ENCODE measurements around the gene PBRM1. TPM values are rescaled to one million over a fixed set of nuclear protein-coding genes. Genes with fewer than 3 reads are reported as not detected.

Gene PBRM1
- total and polyA plus RNA-seq, 2 donors from 2014 or later = 4.1 to 56.2 TPM

DNA sequence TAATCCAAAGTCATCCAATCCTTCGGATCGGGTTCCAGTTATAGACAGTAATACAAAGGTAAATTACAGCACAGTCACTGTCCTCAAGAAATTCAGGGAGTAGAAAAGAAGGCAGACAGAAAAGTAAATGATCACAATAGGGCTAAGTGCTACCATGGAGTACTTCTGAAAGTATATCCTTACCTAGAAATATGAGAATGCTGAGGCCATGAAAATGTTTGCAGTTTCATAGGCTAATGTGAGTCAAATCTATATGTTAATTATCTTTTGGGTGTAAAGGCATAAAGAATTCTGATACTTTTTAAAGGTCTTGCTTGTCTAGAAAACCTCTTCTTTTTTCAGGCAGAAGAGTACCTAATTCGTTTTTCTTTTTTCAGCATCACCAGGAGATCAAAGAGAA, 29.8 kb downstream of the PBRM1 start:
- H3K27ac ChIP-seq (ENCODE audit: low read depth in 2 of 2, low read length in 2 of 2) = no peak overlapping the region
- no peaks in the 10 kb centered on the region for H3K27me3 ChIP-seq (ENCODE audit: control insufficient read depth, insufficient read depth, low read length)
- H3K4me1 ChIP-seq (ENCODE audit: control insufficient read depth in 2 of 3, insufficient read depth in 2 of 3, low read depth in 1 of 3, low read length in 3 of 3) = no peaks in the 10 kb centered on the region
- FAIRE-seq (no peak), DNase-seq (no peak)
- intact Hi-C loops (cut with DNase I) = no loop called here
- TF ChIP-seq, protein P1, sequence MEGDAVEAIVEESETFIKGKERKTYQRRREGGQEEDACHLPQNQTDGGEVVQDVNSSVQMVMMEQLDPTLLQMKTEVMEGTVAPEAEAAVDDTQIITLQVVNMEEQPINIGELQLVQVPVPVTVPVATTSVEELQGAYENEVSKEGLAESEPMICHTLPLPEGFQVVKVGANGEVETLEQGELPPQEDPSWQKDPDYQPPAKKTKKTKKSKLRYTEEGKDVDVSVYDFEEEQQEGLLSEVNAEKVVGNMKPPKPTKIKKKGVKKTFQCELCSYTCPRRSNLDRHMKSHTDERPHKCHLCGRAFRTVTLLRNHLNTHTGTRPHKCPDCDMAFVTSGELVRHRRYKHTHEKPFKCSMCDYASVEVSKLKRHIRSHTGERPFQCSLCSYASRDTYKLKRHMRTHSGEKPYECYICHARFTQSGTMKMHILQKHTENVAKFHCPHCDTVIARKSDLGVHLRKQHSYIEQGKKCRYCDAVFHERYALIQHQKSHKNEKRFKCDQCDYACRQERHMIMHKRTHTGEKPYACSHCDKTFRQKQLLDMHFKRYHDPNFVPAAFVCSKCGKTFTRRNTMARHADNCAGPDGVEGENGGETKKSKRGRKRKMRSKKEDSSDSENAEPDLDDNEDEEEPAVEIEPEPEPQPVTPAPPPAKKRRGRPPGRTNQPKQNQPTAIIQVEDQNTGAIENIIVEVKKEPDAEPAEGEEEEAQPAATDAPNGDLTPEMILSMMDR (IDR thresholded peaks at IDR 0.05; ENCODE audit: borderline replicate concordance, extremely low read depth, insufficient read depth) = no peak
- no peak overlapping the region for H3K4me3 ChIP-seq (ENCODE audit: low read length in 3 of 3)
- peaks cover 16 to 44% (median 24%) of the 10 kb centered on the region in 3 donors for H3K36me3 ChIP-seq (ENCODE audit: control insufficient read depth in 2 of 3, insufficient read depth in 3 of 3, low read length in 3 of 3)
- H3K9me3 ChIP-seq (ENCODE audit: control insufficient read depth in 2 of 3, insufficient read depth in 1 of 3, low read length in 3 of 3) = no peaks in the 10 kb centered on the region
- no peak overlapping the region for H3K9ac ChIP-seq (ENCODE audit: low read length in 3 of 3)

DNA sequence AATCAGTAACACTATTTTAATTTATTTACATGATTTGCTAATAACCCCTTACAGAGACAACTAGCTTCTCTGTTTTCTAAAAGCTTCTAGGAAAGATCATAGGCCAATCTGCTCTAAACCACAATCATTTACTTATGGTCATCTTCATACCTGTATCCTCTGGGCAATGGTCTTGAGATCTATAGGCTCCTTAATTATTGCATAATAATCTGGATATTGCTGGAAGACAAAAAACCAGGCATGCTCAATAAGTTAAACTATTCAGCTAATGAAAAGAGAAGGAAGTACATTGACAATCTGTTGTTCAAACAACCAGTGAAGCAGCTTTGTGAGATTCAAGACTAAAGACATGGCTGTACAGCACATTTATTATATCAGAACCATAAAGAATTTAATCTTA, 34.1 kb downstream of the PBRM1 start:
- intact Hi-C loops (cut with DNase I) = no loop called here
- no peak overlapping the region for H3K27ac ChIP-seq (ENCODE audit: low read depth in 2 of 2, low read length in 2 of 2)
- FAIRE-seq (no peak), DNase-seq (no peak)
- H3K4me1 ChIP-seq (ENCODE audit: control insufficient read depth in 2 of 3, insufficient read depth in 2 of 3, low read depth in 1 of 3, low read length in 3 of 3) = no peaks in the 10 kb centered on the region
- H3K9ac ChIP-seq (ENCODE audit: low read length in 3 of 3) = no peak overlapping the region
- H3K4me3 ChIP-seq (ENCODE audit: low read length in 3 of 3) = no peak overlapping the region
- no peaks in the 10 kb centered on the region for H3K9me3 ChIP-seq (ENCODE audit: control insufficient read depth in 2 of 3, insufficient read depth in 1 of 3, low read length in 3 of 3)
- H3K27me3 ChIP-seq (ENCODE audit: control insufficient read depth, insufficient read depth, low read length) = no peaks in the 10 kb centered on the region
- H3K36me3 ChIP-seq (ENCODE audit: control insufficient read depth in 2 of 3, insufficient read depth in 3 of 3, low read length in 3 of 3) = peaks cover 22 to 36% (median 29%) of the 10 kb centered on the region in 3 donors
- TF ChIP-seq, protein P1 (IDR thresholded peaks at IDR 0.05; ENCODE audit: borderline replicate concordance, extremely low read depth, insufficient read depth) = no peak

DNA sequence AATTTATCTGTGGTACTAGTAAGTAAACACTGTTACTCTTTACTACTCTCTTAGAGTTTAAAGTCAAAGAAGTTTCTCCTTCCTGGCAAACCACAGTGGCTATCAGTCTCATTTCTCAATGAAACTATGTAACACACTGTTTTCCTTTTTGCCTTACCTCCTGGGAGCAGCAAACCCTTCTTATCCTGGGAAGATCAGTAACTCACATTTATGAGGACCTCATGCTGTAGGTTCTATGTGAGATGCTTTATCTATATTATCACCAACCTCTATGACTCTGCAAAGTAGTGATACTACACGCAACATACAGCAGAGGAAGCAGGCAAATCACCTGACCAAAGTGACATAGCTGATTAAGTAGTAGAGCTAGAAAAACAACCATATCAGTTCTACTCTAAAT, 35.3 kb downstream of the PBRM1 start:
- Histone ChIP-seq H3K9ac (ENCODE audit: low read length in 3 of 3) (no peak overlapping the region), H3K4me3 (ENCODE audit: low read length in 3 of 3) (no peak overlapping the region), H3K4me1 (ENCODE audit: control insufficient read depth in 2 of 3, insufficient read depth in 2 of 3, low read depth in 1 of 3, low read length in 3 of 3) (no peaks in the 10 kb centered on the region), H3K27me3 (ENCODE audit: control insufficient read depth, insufficient read depth, low read length) (no peaks in the 10 kb centered on the region), H3K36me3 (ENCODE audit: control insufficient read depth in 2 of 3, insufficient read depth in 3 of 3, low read length in 3 of 3) (peaks cover 20 to 37% (median 30%) of the 10 kb centered on the region in 3 donors), H3K9me3 (ENCODE audit: control insufficient read depth in 2 of 3, insufficient read depth in 1 of 3, low read length in 3 of 3) (no peaks in the 10 kb centered on the region), H3K27ac (ENCODE audit: low read depth in 2 of 2, low read length in 2 of 2) (no peak overlapping the region)
- intact Hi-C loops (cut with DNase I) = no loop called here
- TF ChIP-seq, protein P1 (IDR thresholded peaks at IDR 0.05; ENCODE audit: borderline replicate concordance, extremely low read depth, insufficient read depth) = no peak
- FAIRE-seq (no peak), DNase-seq (no peak)

Data from kidney (tissue), 14 donors.